GM23338 (cell line): ENCODE results near the gene GPN3. TPM values are rescaled to one million over a fixed set of nuclear protein-coding genes. Genes with fewer than 3 reads are reported as not detected.

ENCODE experiments used
- ATAC-seq: fragments of 200-7000 bp; cut with Tn5 transposase; 3 replicates; pipeline ENCODE4 v1.9.1; 2020
- DNase-seq: peaks from one replicate; pipeline ENCODE4 v3.0.0-alpha.2; 2015; ENCODE audit warnings: low spot score
- H2AFZ ChIP-seq: fragments of 200-600 bp; sonication (generic); 2 replicates; pipeline ENCODE4 v1.8.0; 2016; ENCODE audit warnings: antibody characterized with exemption, mild to moderate bottlenecking, moderate library complexity
- H3F3A ChIP-seq: fragments of 200-600 bp; sonication (generic); replicated peaks from 2 replicates; pipeline ENCODE4 v1.8.0; 2017; ENCODE audit warnings: antibody characterized with exemption, mixed run types, low read depth
- H3K27ac ChIP-seq: fragments of 200-600 bp; sonication (generic); 2 replicates; pipeline ENCODE4 v1.6.1; 2016; ENCODE audit warnings: low read depth
- H3K27me3 ChIP-seq: fragments of 200-600 bp; sonication (generic); 2 replicates; pipeline ENCODE4 v1.8.0; 2016; ENCODE audit warnings: mild to moderate bottlenecking, mixed run types, moderate library complexity; ENCODE audit not compliant: insufficient read depth
- H3K36me3 ChIP-seq: fragments of 200-600 bp; sonication (generic); 2 replicates; pipeline ENCODE4 v1.8.0; 2016; ENCODE audit warnings: mild to moderate bottlenecking; ENCODE audit not compliant: insufficient read depth
- H3K4me1 ChIP-seq: fragments of 200-600 bp; sonication (generic); 2 replicates; pipeline ENCODE4 v1.8.0; 2016; ENCODE audit warnings: mild to moderate bottlenecking, moderate library complexity; ENCODE audit not compliant: insufficient read depth
- H3K4me2 ChIP-seq: fragments of 200-600 bp; sonication (generic); 2 replicates; pipeline ENCODE4 v1.7.1; 2017; ENCODE audit warnings: mixed run types
- H3K4me3 ChIP-seq: fragments of 200-600 bp; sonication (generic); 2 replicates; pipeline ENCODE4 v1.6.1; 2016; ENCODE audit warnings: mixed run types
- H3K79me2 ChIP-seq: fragments of 200-600 bp; sonication (generic); replicated peaks from 2 replicates; pipeline ENCODE4 v1.8.0; 2017; ENCODE audit warnings: mild to moderate bottlenecking; ENCODE audit not compliant: insufficient read depth
- H3K9me2 ChIP-seq: fragments of 200-600 bp; sonication (generic); 2 replicates; pipeline ENCODE4 v1.8.0; 2017; ENCODE audit not compliant: insufficient read depth
- H4K20me1 ChIP-seq: fragments of 200-600 bp; sonication (generic); replicated peaks from 2 replicates; pipeline ENCODE4 v1.8.0; 2017; ENCODE audit warnings: mild to moderate bottlenecking; ENCODE audit not compliant: insufficient read depth
- H3K27ac Mint-ChIP-seq: 2 replicates; pipeline ENCODE4 v1.8.0; 2020; ENCODE audit warnings: inconsistent platforms, mild to moderate bottlenecking, moderate library complexity, mixed read lengths
- H3K27me3 Mint-ChIP-seq: 3 replicates; pipeline ENCODE4 v1.8.0; 2022; ENCODE audit warnings: low read depth, mild to moderate bottlenecking, moderate library complexity, mixed read lengths, inconsistent platforms; ENCODE audit not compliant: insufficient read depth, poor library complexity
- H3K36me3 Mint-ChIP-seq: 3 replicates; pipeline ENCODE4 v1.8.0; 2021; ENCODE audit warnings: low read depth, mild to moderate bottlenecking, inconsistent platforms, moderate library complexity, mixed read lengths
- H3K4me1 Mint-ChIP-seq: 3 replicates; pipeline ENCODE4 v1.8.0; 2020; ENCODE audit warnings: mild to moderate bottlenecking, inconsistent platforms, mixed read lengths
- H3K4me3 Mint-ChIP-seq: 3 replicates; pipeline ENCODE4 v1.8.0; 2021; ENCODE audit warnings: moderate library complexity, mild to moderate bottlenecking, inconsistent platforms, mixed read lengths
- H3K9me3 Mint-ChIP-seq: 3 replicates; pipeline ENCODE4 v1.8.0; 2020; ENCODE audit warnings: moderate library complexity, mild to moderate bottlenecking, inconsistent platforms, mixed read lengths
- CREB1 ChIP-seq: fragments of 250-450 bp; sonication (Bioruptor Pico); IDR thresholded peaks from 2 replicates; pipeline ENCODE4 v1.5.0; 2020; ENCODE audit warnings: low read depth, mild to moderate bottlenecking, moderate library complexity
- CTCF ChIP-seq, 2 experiments: fragments of 200-600 bp in 1 of 2; sonication (generic) in 1 of 2; conservative IDR thresholded peaks; 2 replicates each; pipeline versions ENCODE4 v1.5.1 to v1.6.1; 2016 to 2017; ENCODE audit warnings: antibody characterized with exemption in 2 of 2, low read depth in 2 of 2, mild to moderate bottlenecking in 2 of 2, moderate library complexity in 1 of 2
- ETS1 ChIP-seq: IDR thresholded peaks from 2 replicates; pipeline ENCODE4 v1.6.1; 2016; ENCODE audit warnings: antibody characterized with exemption
- EZH2 ChIP-seq: fragments of 200-600 bp; sonication (generic); IDR thresholded peaks from one replicate; pipeline ENCODE4 v1.8.0; 2017; ENCODE audit warnings: antibody characterized with exemption, mild to moderate bottlenecking, low read depth; ENCODE audit not compliant: unreplicated experiment
- EZH2phosphoT487 ChIP-seq: fragments of 200-600 bp; sonication (generic); IDR thresholded peaks from one replicate; pipeline ENCODE4 v1.8.1; 2018; ENCODE audit warnings: antibody characterized with exemption; ENCODE audit not compliant: unreplicated experiment
- JUNB ChIP-seq: IDR thresholded peaks from one replicate; pipeline ENCODE4 v1.6.1; 2016; ENCODE audit warnings: antibody characterized with exemption; ENCODE audit not compliant: unreplicated experiment
- NANOG ChIP-seq: IDR thresholded peaks from 2 replicates; pipeline ENCODE4 v1.6.1; 2016; ENCODE audit warnings: antibody characterized with exemption, borderline replicate concordance
- POLR2AphosphoS5 ChIP-seq: IDR thresholded peaks from 2 replicates; pipeline ENCODE4 v1.6.1; 2016; ENCODE audit warnings: antibody characterized with exemption, low read depth
- REST ChIP-seq: IDR thresholded peaks from one replicate; pipeline ENCODE4 v1.6.1; 2018; ENCODE audit warnings: antibody characterized with exemption; ENCODE audit not compliant: unreplicated experiment
- STAT1 ChIP-seq: IDR thresholded peaks from one replicate; pipeline ENCODE4 v1.6.1; 2016; ENCODE audit warnings: antibody characterized with exemption; ENCODE audit not compliant: unreplicated experiment
- ZNF114 ChIP-seq: fragments of 250-450 bp; sonication (Bioruptor Pico); IDR thresholded peaks from 2 replicates; pipeline ENCODE4 v1.5.0; 2020; ENCODE audit warnings: mild to moderate bottlenecking, moderate library complexity
- ZNF331 ChIP-seq: fragments of 250-450 bp; sonication (Bioruptor Pico); IDR thresholded peaks from 2 replicates; pipeline ENCODE4 v1.5.0; 2020; ENCODE audit warnings: low read depth, mild to moderate bottlenecking, moderate library complexity
- ZNF462 ChIP-seq: fragments of 250-450 bp; sonication (Bioruptor Pico); IDR thresholded peaks from 2 replicates; pipeline ENCODE4 v1.5.0; 2020; ENCODE audit warnings: mild to moderate bottlenecking, moderate library complexity
- polyA plus RNA-seq: library from polyadenylated mRNA; unstranded; fragments of >200 nt; fragmentation: Nextera tagmentation; extraction: Ambion mirVana; gene quantifications from 2 replicates; pipeline ENCODE4 v1.2.1, GENCODE V29; 2016
- total RNA-seq: library from RNA; depleted of rRNA; stranded (reverse); fragments of >200 nt; shearing (Covaris generic); gene quantifications from 2 replicates; pipeline ENCODE4 v1.2.3, GENCODE V29; 2014

GPN3 gene
- total and polyA plus RNA-seq, 2 experiments from 2014 or later = 45.0 to 108 TPM

GRCh38 chr12:110421159-110421661, 46.8 kb downstream of the GPN3 start:
- Mint-ChIP-seq H3K4me1 (peaks cover 8% of the 10 kb centered on the region; the same call in 2 of the 3 replicates), H3K27me3 (peaks cover 1% of the 10 kb centered on the region), H3K27ac (no peak overlapping the region), H3K9me3 (no peaks in the 10 kb centered on the region), H3K4me3 (no peak overlapping the region), H3K36me3 (no peaks in the 10 kb centered on the region)
- H2AFZ ChIP-seq = 0 out of 2 replicates have a peak overlapping the region, but pooled peaks have one; percentile 40
- ATAC-seq = no peak
- H3K27me3 ChIP-seq = no peaks in the 10 kb centered on the region
- no peak overlapping the region for H3K4me2 ChIP-seq
- peaks cover 4% of the 10 kb centered on the region; the same call in 1 of the 2 replicates for H3K4me1 ChIP-seq
- H3F3A ChIP-seq = peaks cover 5% of the 10 kb centered on the region; the same call in 1 of the 2 replicates
- TF ChIP-seq ZNF114 (CRISPR knock-in tag) = no peak
- no peak for TF ChIP-seq CREB1 (CRISPR knock-in tag)
- no peak for TF ChIP-seq POLR2AphosphoS5
- TF ChIP-seq REST = no peak
- no peak for TF ChIP-seq ZNF331
- no peak for TF ChIP-seq STAT1
- no peak for TF ChIP-seq ZNF462
- TF ChIP-seq ETS1 = no peak
- TF ChIP-seq JUNB = no peak
- no peak for TF ChIP-seq EZH2phosphoT487
- no peak for TF ChIP-seq CTCF (conservative IDR thresholded peaks at IDR 0.05; ENCODE audit: low read depth in 2 of 2)
- no peak for TF ChIP-seq NANOG
- TF ChIP-seq EZH2 = no peak
- no peaks in the 10 kb centered on the region for H3K9me2 ChIP-seq
- H3K27ac ChIP-seq = no peak overlapping the region
- no peaks in the 10 kb centered on the region for H4K20me1 ChIP-seq
- H3K36me3 ChIP-seq = no peaks in the 10 kb centered on the region
- no peak for DNase-seq
- no peaks in the 10 kb centered on the region for H3K79me2 ChIP-seq
- H3K4me3 ChIP-seq = no peak overlapping the region
